Tibial nerve (tissue), 4 donors: ENCODE results near the gene C1RL. TPM values are rescaled to one million over a fixed set of nuclear protein-coding genes. Genes with fewer than 3 reads are reported as not detected.

Source experiments
- DNase-seq, 2 donors: peaks; one replicate each; pipeline ENCODE4 v3.0.0-alpha.2; 2019; ENCODE audit warnings: low spot score in 2 of 2
- H3K27ac ChIP-seq, 4 donors: fragments of 200-600 bp; sonication (generic) in 3 of 4; one replicate each; pipeline ENCODE4 v1.5.1; 2017 to 2019; ENCODE audit warnings: mild to moderate bottlenecking in 1 of 4
- H3K27me3 ChIP-seq, 2 donors: fragments of 200-600 bp; sonication (generic) in 1 of 2; one replicate each; pipeline versions ENCODE4 v1.5.1 to v1.6.0; 2017 to 2019
- H3K36me3 ChIP-seq, 3 donors: fragments of 200-600 bp; sonication (generic); one replicate each; pipeline ENCODE4 v1.5.1; 2018 to 2019
- H3K4me1 ChIP-seq, 4 donors: fragments of 200-600 bp; sonication (generic) in 3 of 4; one replicate each; pipeline ENCODE4 v1.5.1; 2017 to 2019
- H3K4me3 ChIP-seq, 4 donors: fragments of 200-600 bp; sonication (generic) in 3 of 4; one replicate each; pipeline ENCODE4 v1.5.1; 2017 to 2019; ENCODE audit warnings: mild to moderate bottlenecking in 1 of 4, moderate library complexity in 1 of 4
- H3K9me3 ChIP-seq, 4 donors: fragments of 200-600 bp; sonication (generic) in 3 of 4; one replicate each; pipeline ENCODE4 v1.5.1; 2017 to 2019
- CTCF ChIP-seq, 5 experiments: fragments of 200-600 bp in 3 of 5; fragments of 450-650 bp in 2 of 5; sonication (generic) in 3 of 5; IDR thresholded peaks; one replicate each; pipeline ENCODE4 v1.5.1; 2016 to 2019; ENCODE audit warnings: antibody characterized with exemption in 5 of 5, mild to moderate bottlenecking in 3 of 5, moderate library complexity in 2 of 5
- EP300 ChIP-seq, 2 donors: sonication (generic); formaldehyde crosslinking; IDR thresholded peaks; one replicate each; pipeline ENCODE4 v1.6.1; 2017; ENCODE audit warnings: antibody characterized with exemption in 2 of 2, mild to moderate bottlenecking in 1 of 2
- POLR2A ChIP-seq, 2 donors: fragments of 450-650 bp; IDR thresholded peaks; one replicate each; pipeline ENCODE4 v1.6.1; 2017; ENCODE audit warnings: antibody characterized with exemption in 2 of 2, mild to moderate bottlenecking in 2 of 2, moderate library complexity in 2 of 2
- whole genome bisulfite sequencing, 2 donors: methylation state at CpG; one replicate each; pipeline ENCODE4 v1.1.5; 2018; 5-methylcytosine and 5-hydroxymethylcytosine counted together
- total RNA-seq, 4 donors: library from RNA; depleted of rRNA; stranded (reverse); fragments of >200 nt; gene quantifications; one replicate each; pipeline ENCODE4 v1.1.0, GENCODE V29; 2016

Gene C1RL
- total RNA-seq, 4 donors from 2014 or later, result 125 to 214 (median 180) TPM

GRCh38 chr12:7093486-7093885, 15.5 kb downstream of the C1RL start:
- Histone ChIP-seq H3K36me3 (peaks cover 0 to 36% (median 0%) of the 10 kb centered on the region in 3 donors), H3K4me3 (no peak overlapping the region), H3K4me1 (peaks cover 0 to 52% (median 17%) of the 10 kb centered on the region in 4 donors), H3K27me3 (no peaks in the 10 kb centered on the region), H3K9me3 (no peaks in the 10 kb centered on the region), H3K27ac (peak overlapping the region in 3 of 4 donors; percentile 64 to 91 (median 76))
- no peak for DNase-seq
- TF ChIP-seq EP300 (IDR thresholded peaks at IDR 0.05), result no peak
- TF ChIP-seq CTCF (IDR thresholded peaks at IDR 0.05), result no peak
- TF ChIP-seq POLR2A (IDR thresholded peaks at IDR 0.05), result no peak
- WGBS, 2 donors, result 61 to 64% methylated on average over 5 of the region's 5 CpGs

GRCh38 chr12:7092986-7093460, 16.0 kb downstream of the C1RL start:
- WGBS, 2 donors, result 72 to 80% methylated on average over 8 of the region's 8 CpGs
- no peaks in the 10 kb centered on the region for H3K9me3 ChIP-seq
- TF ChIP-seq CTCF (IDR thresholded peaks at IDR 0.05) (no peak), EP300 (IDR thresholded peaks at IDR 0.05) (no peak), POLR2A (IDR thresholded peaks at IDR 0.05) (no peak)
- H3K27me3 ChIP-seq, result no peaks in the 10 kb centered on the region
- H3K36me3 ChIP-seq, result peaks cover 0 to 36% (median 0%) of the 10 kb centered on the region in 3 donors
- H3K4me3 ChIP-seq, result peak overlapping the region in 2 of 4 donors; percentile 50 to 57
- DNase-seq, result no peak
- peaks cover 0 to 52% (median 17%) of the 10 kb centered on the region in 4 donors for H3K4me1 ChIP-seq
- H3K27ac ChIP-seq, result peak overlapping the region; percentile 32 to 91 (median 81)

- peaks cover 0 to 36% (median 0%) of the 10 kb centered on the region in 3 donors for H3K36me3 ChIP-seq
- H3K27ac ChIP-seq, result peak within 1 kb of the TSS; percentile 40 to 91 (median 81)
- H3K4me1 ChIP-seq, result peaks cover 0 to 52% (median 17%) of the 10 kb centered on the region in 4 donors
- WGBS, 2 donors, result 4 to 6% methylated on average over 14 to 16 of the region's 16 CpGs
- no peaks in the 10 kb centered on the region for H3K9me3 ChIP-seq
- peak in 1 of 2 donors; percentile 87 for TF ChIP-seq EP300 (IDR thresholded peaks at IDR 0.05)
- peak in 1 of 2 donors; percentile 55 for TF ChIP-seq POLR2A (IDR thresholded peaks at IDR 0.05)
- peak; percentile 86 to 93 (median 90) for TF ChIP-seq CTCF (IDR thresholded peaks at IDR 0.05)
- H3K4me3 ChIP-seq, result peak within 1 kb of the TSS; percentile 22 to 57 (median 54)
- H3K27me3 ChIP-seq, result no peaks in the 10 kb centered on the region
- peak; percentile 77 to 93 for DNase-seq
Measured at GRCh38 chr12:7092229-7092985, 16.6 kb downstream of the C1RL start, which contains the start of gene C1R. Gene C1R, minus strand, starts transcription at chr12:7092445. Its CDS starts 57 bp downstream, at chr12:7092388.

GRCh38 chr12:7091660-7092228, 17.3 kb downstream of the C1RL start:
- 0 to 23% methylated on average over 7 to 10 of the region's 10 CpGs for WGBS, 2 donors
- H3K4me1 ChIP-seq, result peaks cover 0 to 52% (median 17%) of the 10 kb centered on the region in 4 donors
- peak overlapping the region; percentile 22 to 57 (median 54) for H3K4me3 ChIP-seq
- H3K27ac ChIP-seq, result peak overlapping the region; percentile 40 to 91 (median 81)
- H3K9me3 ChIP-seq, result no peaks in the 10 kb centered on the region
- no peak for DNase-seq
- H3K36me3 ChIP-seq, result peaks cover 0 to 37% (median 0%) of the 10 kb centered on the region in 3 donors
- H3K27me3 ChIP-seq, result no peaks in the 10 kb centered on the region
- TF ChIP-seq EP300 (IDR thresholded peaks at IDR 0.05) (no peak), POLR2A (IDR thresholded peaks at IDR 0.05) (no peak), CTCF (IDR thresholded peaks at IDR 0.05) (no peak)
